NOMO-1 (cell line): ENCODE measurements around the gene CNTN5.

Source experiments
- DNase-seq, 2 experiments: peaks; one replicate each; lab custom pipeline; 2025; ENCODE audit not compliant: unreplicated experiment in 2 of 2; lab: John Stamatoyannopoulos, UW

The CNTN5 gene

DNA sequence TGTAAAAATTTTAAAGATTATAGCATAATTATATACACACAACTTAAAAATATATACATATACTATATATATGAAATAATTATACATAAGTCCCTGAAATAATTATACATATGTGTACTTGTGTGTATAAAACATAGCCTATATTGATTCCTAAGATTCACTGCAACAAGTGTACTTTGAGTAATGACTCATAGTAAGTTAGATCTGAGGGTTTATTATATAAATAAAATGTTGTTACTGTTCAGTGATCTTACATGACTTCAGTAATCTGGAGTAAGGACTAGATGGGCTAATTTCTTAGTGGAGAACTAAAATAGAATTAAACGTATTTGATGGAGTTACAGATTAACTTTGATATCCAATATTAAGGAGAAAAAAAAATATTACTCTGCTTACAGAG, 350.5 kb downstream of the CNTN5 start:
- no peak for DNase-seq

DNA sequence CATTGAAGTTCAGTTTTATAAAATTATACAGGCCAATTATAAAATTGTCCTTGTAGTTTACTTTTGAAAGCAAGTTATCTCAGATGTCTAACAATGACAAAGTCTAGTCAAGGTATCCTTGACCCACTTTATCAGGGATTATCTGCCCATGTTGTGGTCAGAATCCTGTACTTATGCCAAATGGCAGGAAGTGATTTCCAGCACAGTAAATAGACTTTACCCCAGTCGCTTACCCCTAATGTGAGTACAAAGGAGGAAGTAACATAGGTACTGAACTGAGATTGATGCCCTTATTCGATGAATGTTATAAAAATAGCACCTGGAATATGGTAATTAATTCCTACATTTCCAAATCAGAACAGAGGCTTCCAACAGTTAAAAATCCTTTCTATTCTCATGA, 355.7 kb downstream of the CNTN5 start:
- no peak for DNase-seq

DNA sequence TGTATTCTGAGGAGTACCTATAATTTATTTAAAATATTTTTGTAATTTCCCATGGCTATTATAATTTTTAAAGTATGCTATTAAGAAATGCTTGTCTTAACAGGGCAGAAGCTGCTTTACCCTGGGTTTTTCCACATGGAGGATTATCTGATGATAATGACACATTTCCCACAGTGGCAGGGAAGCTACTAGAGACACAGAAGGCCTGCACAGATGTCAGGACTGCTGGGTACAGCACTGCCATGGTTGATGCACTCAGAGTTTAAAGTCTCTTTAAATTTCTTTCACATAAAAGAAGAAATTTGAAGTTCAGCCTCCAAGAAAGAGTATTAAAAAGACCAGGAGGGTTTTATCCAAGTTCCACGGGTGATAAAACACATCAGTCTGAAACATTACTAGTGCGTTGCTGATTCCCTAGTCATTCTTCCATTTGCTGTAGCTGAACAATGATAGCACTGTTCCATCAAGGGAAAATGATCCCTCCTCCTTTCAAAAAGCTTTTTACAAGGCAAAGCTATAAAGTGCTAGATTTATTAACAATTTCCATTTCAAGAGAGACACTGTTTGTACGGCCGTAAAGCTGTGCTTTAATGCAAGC, 363.0 kb downstream of the CNTN5 start:
- no peak for DNase-seq

DNA sequence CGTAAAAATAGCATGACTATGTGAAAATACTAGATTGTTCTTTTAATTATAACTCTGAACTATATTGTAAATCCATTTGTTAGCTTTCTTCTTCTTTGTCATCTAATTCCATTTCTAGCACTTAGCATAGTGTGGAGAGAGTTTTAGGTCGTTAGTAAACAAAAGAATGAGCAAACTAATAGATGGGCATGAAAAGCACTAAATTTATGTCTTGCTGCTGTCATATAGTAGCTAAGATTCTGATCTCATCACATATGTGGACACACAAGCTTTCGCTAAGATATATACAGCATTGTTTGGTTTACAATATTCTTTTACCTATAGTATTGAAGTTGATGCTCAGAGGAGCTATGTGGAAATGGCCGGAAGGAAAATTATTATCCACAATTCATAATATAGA, 370.5 kb downstream of the CNTN5 start:
- DNase-seq = no peak

DNA sequence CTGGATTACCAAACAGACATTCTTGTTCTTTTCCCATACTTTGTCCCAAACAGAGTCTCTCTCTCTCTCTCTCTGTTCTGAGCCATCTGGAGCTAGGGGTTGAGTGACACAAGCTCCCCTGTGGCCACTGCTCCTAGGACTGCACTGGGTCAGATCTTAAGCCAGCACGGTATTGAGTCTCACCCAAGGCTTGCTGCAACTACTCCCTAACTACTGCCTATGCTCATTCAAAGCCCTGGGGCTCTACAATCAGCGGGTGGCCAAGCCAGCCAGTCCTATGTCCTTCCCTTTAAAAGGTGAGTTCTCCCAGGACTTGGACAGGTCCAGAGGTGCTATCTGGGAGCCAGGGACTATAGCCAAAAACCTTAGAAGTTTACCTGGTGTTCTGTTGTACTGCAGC, 385.6 kb downstream of the CNTN5 start:
- no peak for DNase-seq

DNA sequence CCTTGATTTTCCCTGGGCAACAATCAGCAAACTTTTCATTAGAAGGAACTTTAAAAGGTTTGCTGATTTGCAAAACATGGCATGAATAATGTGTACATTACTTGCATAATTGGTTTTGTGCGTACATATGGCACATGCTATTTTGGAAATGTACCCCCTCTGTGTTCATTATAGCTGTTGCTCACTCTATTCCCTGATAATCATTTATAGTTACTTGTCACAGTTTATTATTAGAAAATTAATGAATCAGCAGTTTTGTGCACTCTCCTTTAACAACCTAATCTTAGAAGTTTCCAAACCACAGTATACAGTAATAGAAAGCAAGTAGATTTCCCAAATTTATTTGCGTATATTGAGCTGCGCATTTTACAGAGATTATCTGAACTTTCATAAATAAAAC, 389.9 kb downstream of the CNTN5 start:
- DNase-seq = no peak

DNA sequence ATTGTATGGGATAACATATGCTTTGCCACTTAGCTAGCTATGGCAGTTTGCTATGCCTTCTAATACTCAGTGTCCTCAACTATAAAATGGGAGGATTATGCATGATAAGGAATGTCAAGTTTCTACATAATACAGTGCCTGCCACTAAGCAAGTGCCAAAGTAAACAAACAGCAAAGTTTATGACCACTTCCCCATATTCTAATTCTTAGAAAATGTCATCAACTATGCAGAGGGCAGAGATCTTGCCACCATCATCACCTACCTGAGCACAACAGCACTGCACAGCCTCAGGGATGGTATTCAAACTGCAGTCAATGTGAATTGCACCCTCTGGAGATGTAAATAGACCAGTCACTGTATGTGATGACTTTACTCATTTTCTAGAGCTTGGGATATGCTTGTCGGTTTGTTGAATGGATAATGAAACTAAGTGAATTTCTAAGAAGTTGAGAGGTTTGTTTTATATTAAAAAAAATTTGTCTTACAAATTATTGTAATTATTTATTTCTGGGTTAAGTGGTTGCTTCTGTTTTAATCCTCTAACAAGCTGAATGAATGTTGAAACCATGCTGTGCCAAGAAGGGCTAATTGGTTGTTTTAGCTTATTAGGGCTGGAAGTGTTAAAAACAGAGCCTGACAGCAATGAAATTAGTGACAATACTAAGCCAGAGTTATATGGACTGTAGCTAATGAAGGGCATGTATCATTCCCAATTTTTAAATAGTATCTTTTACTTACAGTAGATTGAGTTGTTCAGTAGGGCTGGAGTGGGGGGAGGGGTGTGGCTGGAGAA, 398.4 kb downstream of the CNTN5 start:
- DNase-seq = no peak

DNA sequence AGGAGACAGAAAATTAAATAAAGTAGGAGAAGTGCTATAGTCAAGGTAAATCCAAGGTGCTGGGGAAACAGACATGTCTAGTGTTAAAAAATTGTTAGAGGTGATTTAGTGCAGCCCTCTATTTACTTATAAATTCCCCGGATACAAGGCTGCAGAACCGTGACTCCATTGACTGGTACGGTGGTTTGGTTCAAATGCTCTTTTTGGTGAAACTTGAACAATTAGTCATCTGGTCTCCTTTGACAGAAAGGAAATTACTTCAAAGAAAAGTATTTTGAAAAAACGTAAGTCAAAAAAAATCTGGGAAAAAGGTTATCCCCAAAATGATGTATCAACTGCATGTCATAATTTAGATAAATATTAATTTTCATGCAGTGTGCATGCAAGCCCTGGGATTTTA, 399.2 kb downstream of the CNTN5 start:
- DNase-seq = no peak

DNA sequence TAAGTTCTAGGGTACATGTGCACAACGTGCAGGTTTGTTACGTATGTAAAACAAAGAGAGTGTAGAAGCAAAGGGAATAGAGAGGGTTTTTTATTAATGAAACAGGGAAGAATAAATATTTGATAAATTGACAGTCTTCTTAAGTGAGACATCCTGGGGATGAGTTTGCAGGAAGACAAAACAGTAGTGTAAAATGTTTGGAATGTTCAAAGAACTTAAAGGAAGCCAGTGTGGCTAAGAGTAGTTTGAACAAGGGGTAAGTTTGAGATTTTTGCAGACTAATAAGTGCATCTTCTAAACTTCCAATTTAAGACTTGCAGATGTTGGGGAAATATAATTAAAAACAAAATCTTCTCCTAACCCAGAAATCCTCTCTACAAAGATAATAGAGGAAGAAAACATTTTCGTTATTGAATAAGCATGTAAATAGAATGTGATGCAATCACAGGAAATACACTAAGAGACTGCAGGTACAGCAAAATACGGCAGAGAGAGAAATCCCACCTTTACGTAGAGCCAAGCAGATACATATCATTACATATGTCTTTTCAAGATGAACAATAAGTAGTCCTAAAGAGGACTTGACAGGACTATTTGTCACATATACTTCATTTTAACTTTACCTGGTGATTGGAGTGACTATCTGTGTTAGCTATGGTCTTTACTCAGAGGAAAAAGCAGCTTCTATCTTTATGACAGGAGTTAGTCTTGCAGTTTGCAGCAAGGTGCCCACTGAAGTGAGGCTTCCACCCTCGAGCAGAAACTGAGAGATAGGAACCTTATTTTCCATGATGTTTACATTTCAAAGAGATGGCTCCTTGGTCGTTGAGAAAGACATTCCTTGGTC, 402.1 kb downstream of the CNTN5 start:
- no peak for DNase-seq

DNA sequence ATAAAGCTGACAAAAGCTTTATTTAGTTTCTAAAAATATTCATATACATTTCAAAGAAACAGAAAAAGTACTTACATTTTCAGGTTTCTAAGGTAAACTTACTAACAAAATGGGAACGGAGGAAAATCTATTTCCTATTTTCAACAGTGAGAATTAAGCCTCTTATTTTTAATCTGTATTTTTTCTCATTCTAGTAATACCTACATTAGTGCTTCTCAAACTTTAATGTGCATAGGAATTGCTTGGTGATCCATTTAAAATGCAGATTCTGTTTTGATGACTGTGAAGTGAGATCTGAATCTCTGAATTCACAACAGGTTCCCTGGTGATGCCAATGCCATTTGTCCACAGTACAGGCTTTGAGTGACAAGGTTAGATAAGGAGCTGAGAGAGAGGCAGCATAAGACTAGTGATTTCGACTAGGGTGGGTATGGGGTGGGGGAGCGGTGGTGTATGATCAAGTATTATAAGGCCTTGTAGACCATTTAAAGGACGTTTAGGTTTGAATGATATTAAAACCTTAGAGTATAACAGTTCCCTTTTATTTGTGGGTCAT, 402.8 kb downstream of the CNTN5 start:
- DNase-seq = no peak

DNA sequence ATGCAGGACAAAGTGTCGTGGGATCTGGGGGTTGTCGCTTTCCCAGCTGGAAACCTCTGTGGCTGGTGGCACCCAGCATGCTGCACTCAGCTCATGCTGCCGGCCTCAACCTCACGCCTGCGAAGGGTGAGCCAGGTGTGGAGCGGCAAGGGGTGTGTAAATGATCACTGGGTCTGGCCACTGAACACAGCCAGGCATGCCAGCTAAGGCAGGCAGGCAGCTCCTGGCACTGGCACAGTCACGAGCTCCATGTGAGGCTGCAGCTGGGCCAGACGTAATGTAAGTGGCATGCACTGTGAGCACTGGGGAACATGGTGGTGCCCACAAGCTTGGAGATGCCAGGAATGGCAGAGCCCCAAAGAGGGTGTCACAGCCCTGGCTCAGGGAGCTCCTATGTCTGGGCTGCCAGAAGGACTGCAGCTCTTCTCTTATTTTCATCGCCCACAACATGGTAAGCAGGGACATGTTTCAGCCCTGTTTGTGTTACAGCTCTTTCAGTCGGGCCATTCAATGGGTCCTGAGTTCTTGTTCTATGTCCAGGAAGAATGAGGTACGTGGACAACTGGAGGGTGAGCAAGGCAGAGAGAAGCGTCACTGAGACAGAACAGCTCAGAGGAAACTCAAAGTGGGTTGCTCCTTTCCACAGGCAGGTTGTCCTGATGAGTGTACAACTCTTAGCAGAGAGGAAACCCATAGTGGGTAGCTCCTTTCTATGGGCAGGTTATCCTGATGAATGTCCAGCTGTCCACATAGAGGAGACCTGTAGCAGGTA, 403.8 kb downstream of the CNTN5 start:
- no peak for DNase-seq

DNA sequence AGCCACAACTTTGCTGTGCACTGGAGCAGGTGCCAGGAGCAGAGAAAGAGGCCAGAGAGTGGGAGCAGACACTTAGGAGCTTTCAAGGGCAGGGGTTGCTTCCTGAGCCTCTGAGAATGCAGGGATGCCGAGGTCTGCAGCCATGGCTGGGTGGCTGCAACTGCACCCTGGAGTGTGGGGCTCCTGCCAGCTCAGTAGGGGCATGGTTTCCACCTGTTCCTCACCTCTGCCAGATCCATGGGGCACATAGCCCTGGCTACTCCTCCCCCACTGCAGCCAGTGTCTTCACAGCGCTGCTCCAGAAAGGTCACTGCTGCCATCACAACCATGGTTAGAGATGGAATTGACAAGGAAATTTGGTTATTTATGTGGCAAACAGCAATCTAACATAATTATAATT, 404.8 kb downstream of the CNTN5 start:
- DNase-seq = no peak

DNA sequence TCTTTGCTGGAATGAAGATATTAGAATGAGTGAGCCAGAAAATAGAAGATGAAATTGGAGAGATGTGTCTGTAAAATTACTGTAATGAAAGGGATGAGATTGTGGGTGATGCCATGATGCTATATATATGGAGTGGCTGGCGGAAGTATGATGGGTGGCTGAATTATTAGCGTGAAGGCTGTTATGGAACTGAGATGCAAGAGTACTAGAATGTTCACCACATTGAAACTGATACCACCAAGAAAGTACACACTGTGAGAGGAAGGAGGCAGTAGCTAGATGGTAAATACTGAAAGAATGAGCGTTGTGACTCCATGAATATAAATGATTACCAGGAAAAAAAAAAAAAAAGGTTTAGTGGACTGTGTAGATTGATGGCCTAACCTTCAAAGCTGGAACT, 411.9 kb downstream of the CNTN5 start:
- no peak for DNase-seq

DNA sequence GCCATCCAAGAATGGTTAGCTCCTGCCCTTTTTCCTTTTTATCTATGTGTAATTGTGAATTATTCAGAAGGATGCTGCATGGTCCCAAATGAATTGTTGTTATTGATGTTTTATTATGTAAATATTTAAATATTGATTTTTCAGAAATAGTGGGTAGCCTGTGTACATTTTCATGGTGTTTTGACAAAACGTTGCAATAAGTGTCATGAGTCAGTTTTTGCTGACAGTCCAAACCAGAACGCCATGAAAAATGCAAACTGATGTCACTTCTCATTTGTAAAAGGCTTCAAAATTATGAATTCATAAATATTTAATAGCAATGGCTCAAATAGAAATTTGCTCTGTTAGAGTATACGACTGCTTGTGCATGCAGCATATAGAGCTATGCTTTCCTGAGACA, 422.5 kb downstream of the CNTN5 start:
- DNase-seq = no peak

DNA sequence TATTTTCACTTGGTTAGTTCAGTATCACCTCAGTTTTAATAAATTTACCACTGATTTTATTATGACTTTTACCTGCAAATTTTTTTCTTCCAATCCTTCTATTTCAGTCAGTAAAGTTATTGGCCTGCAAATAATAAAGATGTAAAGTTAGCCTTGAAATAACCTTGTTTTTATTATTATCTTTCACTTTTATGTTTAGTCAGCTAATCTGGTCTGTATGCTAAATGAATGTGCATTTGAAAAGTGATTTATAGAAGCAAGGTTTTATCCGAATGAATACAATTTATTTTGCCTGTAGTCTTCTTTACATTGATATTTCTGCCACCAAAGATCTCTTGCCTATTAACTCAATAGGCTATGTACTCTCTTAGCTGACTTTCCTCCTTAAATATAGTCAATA, 425.7 kb downstream of the CNTN5 start:
- DNase-seq = no peak

DNA sequence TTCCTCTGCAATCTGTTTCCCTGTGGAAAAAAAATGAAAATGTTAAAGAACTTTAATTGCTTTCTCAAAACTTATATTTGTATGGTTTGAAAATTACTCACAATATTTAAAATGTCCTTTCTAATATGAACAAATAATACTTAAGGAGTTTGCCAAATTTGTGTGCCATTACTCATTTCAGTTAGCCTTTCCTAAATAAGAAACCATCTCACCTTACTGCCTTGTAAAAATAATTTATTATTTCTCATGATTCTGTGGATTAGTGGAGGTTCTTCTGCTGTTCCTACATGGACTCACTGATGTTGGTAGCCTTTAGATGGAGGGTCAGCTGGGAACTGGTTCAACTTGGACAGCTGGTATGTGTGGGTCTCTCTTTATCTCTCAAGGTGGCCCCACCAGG, 428.6 kb downstream of the CNTN5 start:
- no peak for DNase-seq

DNA sequence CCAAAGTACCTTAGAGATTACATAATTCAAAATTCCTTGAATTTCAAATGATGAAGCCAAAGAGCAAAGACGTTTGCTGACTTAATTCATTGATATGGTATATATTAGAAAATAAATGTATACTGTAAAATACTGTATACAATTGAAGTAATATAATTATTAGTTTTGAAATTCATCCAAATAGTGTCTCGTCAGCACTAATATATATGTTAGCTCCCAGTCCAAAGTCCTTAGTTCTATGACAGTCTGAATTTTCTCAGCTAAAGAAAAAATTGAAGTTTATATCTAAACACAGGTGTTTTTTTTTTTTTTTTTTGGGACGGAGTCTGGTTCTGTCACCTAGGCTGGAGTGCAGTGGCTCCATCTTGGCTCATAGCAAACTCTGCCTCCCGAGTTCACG, 431.3 kb downstream of the CNTN5 start:
- no peak for DNase-seq

DNA sequence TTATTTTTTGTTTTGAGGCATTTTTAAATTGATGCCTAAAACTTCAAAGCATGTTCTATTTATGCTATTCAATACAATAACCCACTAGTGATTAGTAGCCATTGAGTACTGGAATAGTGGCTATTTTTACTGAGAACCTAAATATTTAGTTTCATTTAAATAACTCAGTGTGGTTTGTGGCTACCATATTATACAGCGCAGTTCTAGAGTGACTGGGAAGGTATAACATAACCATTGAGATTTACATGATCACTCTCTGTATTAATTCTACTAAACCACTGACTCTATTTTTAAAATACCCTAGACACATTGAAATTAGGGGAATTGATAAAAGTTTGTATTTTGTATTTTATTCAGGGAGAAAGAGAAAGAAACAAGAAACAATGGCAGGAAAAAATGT, 441.2 kb downstream of the CNTN5 start:
- no peak for DNase-seq

DNA sequence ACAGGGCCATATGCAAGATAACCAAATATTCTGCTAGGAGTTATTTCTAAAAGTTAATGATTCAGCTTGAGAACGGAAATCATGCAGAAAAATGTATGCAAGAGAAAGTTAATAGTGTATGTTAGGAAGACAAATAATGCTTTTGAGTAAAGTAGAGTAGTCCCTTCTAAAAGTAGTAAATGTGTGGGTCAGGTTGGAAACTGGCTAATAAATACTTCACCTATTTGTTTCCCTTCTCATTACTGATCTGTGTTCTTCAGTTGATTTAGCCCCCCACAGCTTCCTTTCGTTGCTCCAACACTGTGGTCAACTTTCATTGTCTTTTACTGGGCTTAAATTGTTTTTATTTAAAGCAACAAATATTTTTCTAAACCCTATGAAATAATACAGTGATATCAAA, 444.2 kb downstream of the CNTN5 start:
- DNase-seq = no peak

DNA sequence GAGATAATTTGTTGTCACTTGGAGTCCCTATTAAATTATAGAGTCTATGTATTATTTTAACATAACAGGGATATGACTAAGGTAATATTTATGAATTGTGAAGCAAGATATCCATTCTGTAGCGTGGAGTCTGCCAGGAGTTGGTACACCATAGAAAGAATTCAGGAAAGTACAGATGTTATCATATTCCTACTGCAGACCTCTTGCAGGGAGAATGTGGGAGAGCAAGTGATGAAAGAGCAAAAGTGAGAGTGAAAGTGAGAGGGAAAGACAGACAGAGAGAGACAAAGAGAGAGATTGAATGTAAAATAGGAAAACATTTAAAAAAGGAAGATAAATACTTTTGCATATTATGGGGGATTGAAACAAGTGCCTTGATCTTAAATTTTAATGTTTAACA, 468.8 kb downstream of the CNTN5 start:
- no peak for DNase-seq

DNA sequence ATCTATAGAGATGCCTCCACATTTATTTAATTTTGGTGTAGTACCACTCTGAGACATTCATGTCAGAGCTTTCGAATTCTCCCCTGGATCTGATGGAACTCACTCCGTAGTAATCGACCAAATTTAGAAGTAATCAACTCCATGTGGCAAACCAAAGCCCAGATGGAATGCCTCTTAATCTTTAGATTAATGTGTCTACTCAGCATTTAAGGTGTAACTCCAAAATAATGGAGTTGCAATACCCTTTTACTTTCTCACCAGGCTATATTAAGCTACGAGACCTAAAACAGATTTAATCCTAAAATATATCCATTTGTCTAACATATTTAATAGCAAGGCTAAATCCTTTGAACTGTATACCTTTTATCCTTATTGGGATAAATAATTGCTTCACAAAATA, 473.3 kb downstream of the CNTN5 start:
- DNase-seq = no peak
